Measurements from ENCODE around the gene ACCS. TPM values are rescaled to one million over a fixed set of nuclear protein-coding genes. Genes with fewer than 3 reads are reported as not detected.

The ACCS gene
- total RNA-seq, 2 experiments from 2014 or later: 11.6 to 11.7 TPM

- no peak overlapping the region for H3K27ac Mint-ChIP-seq
- no peaks in the 10 kb centered on the region for H3K9me3 Mint-ChIP-seq
- POLR2A ChIA-PET: no interaction called here
- no peaks in the 10 kb centered on the region for H3K4me1 Mint-ChIP-seq
- H3K36me3 Mint-ChIP-seq (ENCODE audit: low read depth): no peaks in the 10 kb centered on the region
- no peak overlapping the region for H3K4me3 Mint-ChIP-seq
- no peak for DNase-seq
- CTCF ChIA-PET: no interaction called here
- no peaks in the 10 kb centered on the region for H3K27me3 Mint-ChIP-seq
These were observed 14.9 kb upstream of the ACCS start for GRCh38 chr11:44051171-44051570.

DNA sequence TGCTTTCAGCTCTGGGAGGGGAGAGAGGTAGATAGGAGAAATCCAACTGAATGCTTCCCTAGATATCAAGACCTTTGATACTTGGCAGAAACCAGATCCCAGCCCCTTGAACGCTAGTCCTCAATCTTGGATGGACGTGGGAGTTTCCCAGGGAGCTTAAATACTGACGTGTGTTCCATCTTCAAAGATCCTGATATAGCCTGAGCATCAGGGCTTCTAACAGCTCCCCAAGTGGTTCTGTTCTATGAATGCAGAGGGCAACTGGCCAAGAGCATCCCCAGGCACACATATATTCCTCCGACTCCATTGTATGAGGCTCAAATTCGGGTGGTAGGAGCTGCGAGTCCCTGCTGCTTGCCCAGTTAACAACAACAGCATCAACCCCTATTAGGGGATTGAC lies 8.7 kb upstream of the ACCS start:
- no peaks in the 10 kb centered on the region for H3K4me1 Mint-ChIP-seq
- POLR2A ChIA-PET: interaction anchor here (0.6 kb wide), 1 partner anchor 9 kb away, joined by 4 read pairs; no protein-coding TSS in a partner anchor
- CTCF ChIA-PET: interaction anchor here (0.7 to 2.8 kb wide), 3 partner anchors 10 to 16 kb away, joined by 3 to 12 read pairs (median 4); partner anchors contain the start of gene ACCS
- H3K27ac Mint-ChIP-seq: no peak overlapping the region
- no peaks in the 10 kb centered on the region for H3K36me3 Mint-ChIP-seq (ENCODE audit: low read depth)
- no peak for DNase-seq
- H3K4me3 Mint-ChIP-seq: no peak overlapping the region
- no peaks in the 10 kb centered on the region for H3K9me3 Mint-ChIP-seq
- H3K27me3 Mint-ChIP-seq: no peaks in the 10 kb centered on the region

DNA sequence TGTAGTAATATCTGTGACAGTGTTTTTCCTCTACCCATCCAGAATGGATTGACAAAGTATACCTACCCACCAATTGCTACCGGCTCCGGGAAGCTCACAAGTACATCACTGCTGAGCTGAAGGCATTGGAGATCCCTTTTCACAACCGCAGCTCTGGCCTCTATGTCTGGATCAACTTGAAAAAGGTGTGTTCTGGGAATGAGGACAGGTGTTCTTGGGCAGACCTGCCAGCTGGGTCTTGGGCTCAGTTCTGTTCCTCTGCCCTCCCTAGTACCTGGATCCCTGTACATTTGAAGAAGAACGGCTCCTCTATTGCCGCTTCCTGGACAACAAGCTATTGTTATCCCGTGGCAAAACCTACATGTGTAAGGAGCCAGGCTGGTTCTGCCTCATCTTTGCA lies 7.8 kb upstream of the ACCS start:
- H3K4me1 Mint-ChIP-seq: peaks cover 3% of the 10 kb centered on the region
- CTCF ChIA-PET: interaction anchor here (0.6 to 2.8 kb wide), 3 partner anchors 9 to 635 kb away, joined by 3 to 12 read pairs (median 4); partner anchors contain the start of gene ACCS
- POLR2A ChIA-PET: no interaction called here
- no peak overlapping the region for H3K27ac Mint-ChIP-seq
- no peak for DNase-seq
- H3K9me3 Mint-ChIP-seq: no peaks in the 10 kb centered on the region
- no peaks in the 10 kb centered on the region for H3K27me3 Mint-ChIP-seq
- H3K36me3 Mint-ChIP-seq (ENCODE audit: low read depth): no peaks in the 10 kb centered on the region
- H3K4me3 Mint-ChIP-seq: no peak overlapping the region

DNA sequence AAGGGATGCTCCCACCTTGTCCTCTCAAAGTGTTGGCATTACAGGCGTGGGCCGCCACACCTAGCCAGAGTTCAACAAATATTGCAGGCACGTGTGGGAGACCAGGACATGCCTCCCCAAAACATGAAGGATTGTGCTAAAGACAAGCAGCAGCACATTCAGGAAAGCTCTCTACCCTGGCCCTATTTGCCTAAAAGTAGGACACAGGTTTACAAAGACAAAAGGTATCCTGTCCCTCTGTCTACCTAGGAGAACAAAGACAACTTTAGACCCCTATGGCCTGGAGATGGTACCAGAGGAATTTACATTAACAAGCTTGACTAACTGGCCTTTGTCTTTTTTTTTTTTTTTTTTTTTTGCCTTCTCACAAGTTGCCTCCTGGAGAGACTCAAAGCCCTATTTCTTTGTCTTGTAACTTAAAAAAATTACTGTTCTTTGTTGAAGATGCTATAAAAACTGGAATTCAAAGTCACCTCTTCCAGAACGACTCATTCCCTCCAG lies 859 bp upstream of the ACCS start:
- peak overlapping the region; percentile 78 for H3K4me3 Mint-ChIP-seq
- CTCF ChIA-PET: interaction anchor here (0.5 to 0.7 kb wide), 2 partner anchors 69 to 76 kb away, joined by 3 to 4 read pairs; no protein-coding TSS in a partner anchor
- no peaks in the 10 kb centered on the region for H3K27me3 Mint-ChIP-seq
- no peaks in the 10 kb centered on the region for H3K36me3 Mint-ChIP-seq (ENCODE audit: low read depth)
- peak overlapping the region; percentile 89 for H3K27ac Mint-ChIP-seq
- H3K4me1 Mint-ChIP-seq: peaks cover 28% of the 10 kb centered on the region
- DNase-seq: no peak
- POLR2A ChIA-PET: no interaction called here
- H3K9me3 Mint-ChIP-seq: no peaks in the 10 kb centered on the region

- H3K27ac Mint-ChIP-seq: peak overlapping the region; percentile 89
- no peaks in the 10 kb centered on the region for H3K9me3 Mint-ChIP-seq
- ChIA-PET POLR2A (no interaction called here), CTCF (interaction anchor here (0.5 to 3.4 kb wide), 6 partner anchors 9 to 796 kb away, joined by 3 to 12 read pairs (median 4); no protein-coding TSS in a partner anchor)
- no peaks in the 10 kb centered on the region for H3K27me3 Mint-ChIP-seq
- no peak for DNase-seq
- no peaks in the 10 kb centered on the region for H3K36me3 Mint-ChIP-seq (ENCODE audit: low read depth)
- H3K4me3 Mint-ChIP-seq: peak overlapping the region; percentile 78
- H3K4me1 Mint-ChIP-seq: peaks cover 28% of the 10 kb centered on the region
These were observed 667 bp downstream of the ACCS start for GRCh38 chr11:44066732-44067141.

DNA sequence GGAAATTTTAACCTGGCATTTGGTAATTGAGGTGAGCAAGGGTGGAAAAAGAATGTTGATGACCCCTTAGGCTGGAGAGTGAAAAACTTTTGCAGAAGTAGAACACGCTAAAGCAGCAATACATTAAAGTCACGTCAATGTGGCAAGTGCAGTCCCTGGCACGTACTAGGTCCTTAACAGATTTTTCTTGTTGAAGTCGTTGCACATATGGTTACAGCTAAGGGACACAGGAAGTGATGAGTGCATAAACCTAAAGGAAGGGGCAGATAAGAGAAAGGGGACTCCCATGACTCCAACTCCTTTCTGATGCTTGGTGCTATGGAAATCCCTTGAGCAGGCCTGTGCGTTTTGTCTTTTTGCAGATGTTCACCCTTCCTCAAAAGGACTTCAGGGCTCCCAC lies 1.2 kb downstream of the ACCS start:
- Mint-ChIP-seq H3K27ac (peak overlapping the region; percentile 89), H3K36me3 (ENCODE audit: low read depth) (no peaks in the 10 kb centered on the region), H3K4me1 (peaks cover 28% of the 10 kb centered on the region), H3K27me3 (no peaks in the 10 kb centered on the region), H3K9me3 (no peaks in the 10 kb centered on the region), H3K4me3 (peak overlapping the region; percentile 78)
- POLR2A ChIA-PET: no interaction called here
- CTCF ChIA-PET: interaction anchor here (0.8 to 3.4 kb wide), 5 partner anchors 10 to 28 kb away, joined by 3 to 12 read pairs (median 4); partner anchors contain the start of gene EXT2
- DNase-seq: no peak

DNA sequence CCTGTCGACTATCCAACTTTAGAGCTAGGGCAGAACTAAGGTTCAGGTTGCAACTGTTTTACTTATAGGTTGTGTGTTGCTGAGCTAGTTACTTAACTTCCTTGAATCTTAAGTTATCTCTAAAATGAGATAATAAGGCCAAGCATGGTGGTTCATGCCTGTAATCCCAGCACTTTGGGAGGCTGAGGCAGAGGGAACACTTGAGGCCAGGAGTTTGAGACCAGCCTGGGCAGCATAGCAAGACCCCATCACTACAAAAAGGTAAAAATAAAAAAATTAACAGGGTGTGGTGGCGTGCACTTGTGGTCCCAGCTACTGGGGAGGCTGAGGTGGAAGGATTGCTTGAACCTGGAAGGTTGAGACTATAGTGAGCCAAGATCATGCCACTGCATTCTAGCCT lies 2.1 kb downstream of the ACCS start:
- ChIA-PET POLR2A (no interaction called here), CTCF (interaction anchor here (1.2 to 3.4 kb wide), 4 partner anchors 11 to 27 kb away, joined by 3 to 12 read pairs (median 4); partner anchors contain the start of gene EXT2)
- no peaks in the 10 kb centered on the region for H3K27me3 Mint-ChIP-seq

GRCh38 chr11:44071157-44071556 lies 5.1 kb downstream of the ACCS start:
- H3K27me3 Mint-ChIP-seq: no peaks in the 10 kb centered on the region
- no peaks in the 10 kb centered on the region for H3K9me3 Mint-ChIP-seq
- ChIA-PET POLR2A (no interaction called here), CTCF (interaction anchor here (0.9 to 3.4 kb wide), 5 partner anchors 8 to 24 kb away, joined by 3 to 14 read pairs (median 3); partner anchors contain the start of gene EXT2)
- H3K4me3 Mint-ChIP-seq: no peak overlapping the region
- no peaks in the 10 kb centered on the region for H3K36me3 Mint-ChIP-seq (ENCODE audit: low read depth)
- H3K4me1 Mint-ChIP-seq: peaks cover 13% of the 10 kb centered on the region
- H3K27ac Mint-ChIP-seq: no peak overlapping the region
- no peak for DNase-seq

More for the DNA sequence above, 2.1 kb downstream of the ACCS start:
- DNase-seq: no peak
- no peak overlapping the region for H3K27ac Mint-ChIP-seq
- H3K4me1 Mint-ChIP-seq: peaks cover 25% of the 10 kb centered on the region
- H3K9me3 Mint-ChIP-seq: no peaks in the 10 kb centered on the region
- no peak overlapping the region for H3K4me3 Mint-ChIP-seq
- H3K36me3 Mint-ChIP-seq (ENCODE audit: low read depth): no peaks in the 10 kb centered on the region

GRCh38 chr11:44072757-44073658 lies 6.9 kb downstream of the ACCS start:
- ChIA-PET CTCF (interaction anchor here (3.4 kb wide), 1 partner anchor 22 kb away, joined by 14 read pairs; the partner anchor contains the start of gene EXT2), POLR2A (no interaction called here)
- Mint-ChIP-seq H3K27ac (no peak overlapping the region), H3K36me3 (ENCODE audit: low read depth) (no peaks in the 10 kb centered on the region), H3K4me3 (no peak overlapping the region), H3K27me3 (no peaks in the 10 kb centered on the region), H3K4me1 (no peaks in the 10 kb centered on the region), H3K9me3 (no peaks in the 10 kb centered on the region)
- DNase-seq: no peak

DNA sequence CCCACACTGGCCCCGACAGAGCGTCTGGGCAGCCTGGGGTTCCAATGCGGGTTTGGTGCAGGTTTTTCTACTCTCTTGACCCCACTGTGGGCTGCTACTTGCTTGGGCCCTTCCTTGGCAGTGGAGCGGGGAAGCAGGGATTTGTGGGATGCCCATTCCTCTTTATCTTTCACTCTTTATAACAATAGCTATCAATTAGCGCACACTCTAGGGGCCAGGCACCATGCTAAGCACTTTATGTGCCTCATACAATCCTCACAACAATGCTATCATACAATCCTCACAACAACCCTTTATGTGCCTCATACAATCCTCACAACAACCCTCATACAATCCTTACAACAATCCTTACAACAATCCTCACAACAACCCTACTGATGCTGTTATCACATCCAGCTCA lies 12.7 kb downstream of the ACCS start:
- no peaks in the 10 kb centered on the region for H3K27me3 Mint-ChIP-seq
- DNase-seq: no peak
- no peaks in the 10 kb centered on the region for H3K36me3 Mint-ChIP-seq (ENCODE audit: low read depth)
- CTCF ChIA-PET: interaction anchor here (1.3 to 2.5 kb wide), 2 partner anchors 8 to 16 kb away, joined by 3 to 11 read pairs; partner anchors contain the start of gene EXT2
- POLR2A ChIA-PET: no interaction called here
- no peak overlapping the region for H3K27ac Mint-ChIP-seq
- no peak overlapping the region for H3K4me3 Mint-ChIP-seq
- no peaks in the 10 kb centered on the region for H3K4me1 Mint-ChIP-seq
- no peaks in the 10 kb centered on the region for H3K9me3 Mint-ChIP-seq

GRCh38 chr11:44079376-44079775 lies 13.3 kb downstream of the ACCS start:
- Mint-ChIP-seq H3K36me3 (ENCODE audit: low read depth) (no peaks in the 10 kb centered on the region), H3K4me1 (no peaks in the 10 kb centered on the region), H3K27me3 (no peaks in the 10 kb centered on the region), H3K9me3 (no peaks in the 10 kb centered on the region), H3K4me3 (no peak overlapping the region), H3K27ac (no peak overlapping the region)
- ChIA-PET POLR2A (no interaction called here), CTCF (interaction anchor here (1.3 to 2.5 kb wide), 2 partner anchors 9 to 15 kb away, joined by 3 to 11 read pairs; partner anchors contain the start of gene EXT2)
- no peak for DNase-seq

GRCh38 chr11:44080951-44081350 lies 14.9 kb downstream of the ACCS start:
- Mint-ChIP-seq H3K4me1 (no peaks in the 10 kb centered on the region), H3K4me3 (no peak overlapping the region), H3K36me3 (ENCODE audit: low read depth) (peaks cover 3% of the 10 kb centered on the region), H3K27me3 (no peaks in the 10 kb centered on the region), H3K27ac (no peak overlapping the region), H3K9me3 (peaks cover 5% of the 10 kb centered on the region)
- DNase-seq: no peak
- ChIA-PET POLR2A (no interaction called here), CTCF (interaction anchor here (1.1 to 2.4 kb wide), 2 partner anchors 13 to 14 kb away, joined by 3 to 9 read pairs; partner anchors contain the start of gene EXT2)

GRCh38 chr11:44082645-44083044 lies 16.6 kb downstream of the ACCS start:
- H3K27ac Mint-ChIP-seq: no peak overlapping the region
- peaks cover 4% of the 10 kb centered on the region for H3K36me3 Mint-ChIP-seq (ENCODE audit: low read depth)
- peaks cover 8% of the 10 kb centered on the region for H3K9me3 Mint-ChIP-seq
- H3K27me3 Mint-ChIP-seq: no peaks in the 10 kb centered on the region
- ChIA-PET POLR2A (no interaction called here), CTCF (interaction anchor here (1.5 to 2.1 kb wide), 2 partner anchors 12 kb away, joined by 5 to 10 read pairs; partner anchors contain the start of gene EXT2)
- H3K4me1 Mint-ChIP-seq: no peaks in the 10 kb centered on the region
- H3K4me3 Mint-ChIP-seq: no peak overlapping the region
- no peak for DNase-seq

All from activated CD4-positive, alpha-beta T cell treated with anti-CD3 and anti-CD28 coated beads, Interleukin-2, amount 10 ng/mL, durations not matched to agents 7 days and 5 days (primary cell).